ENCODE measurements around the gene PAQR7.
A peak's percentile ranks its signal among the peaks of the same experiment; 100 is the strongest.

PAQR7 gene

DNA sequence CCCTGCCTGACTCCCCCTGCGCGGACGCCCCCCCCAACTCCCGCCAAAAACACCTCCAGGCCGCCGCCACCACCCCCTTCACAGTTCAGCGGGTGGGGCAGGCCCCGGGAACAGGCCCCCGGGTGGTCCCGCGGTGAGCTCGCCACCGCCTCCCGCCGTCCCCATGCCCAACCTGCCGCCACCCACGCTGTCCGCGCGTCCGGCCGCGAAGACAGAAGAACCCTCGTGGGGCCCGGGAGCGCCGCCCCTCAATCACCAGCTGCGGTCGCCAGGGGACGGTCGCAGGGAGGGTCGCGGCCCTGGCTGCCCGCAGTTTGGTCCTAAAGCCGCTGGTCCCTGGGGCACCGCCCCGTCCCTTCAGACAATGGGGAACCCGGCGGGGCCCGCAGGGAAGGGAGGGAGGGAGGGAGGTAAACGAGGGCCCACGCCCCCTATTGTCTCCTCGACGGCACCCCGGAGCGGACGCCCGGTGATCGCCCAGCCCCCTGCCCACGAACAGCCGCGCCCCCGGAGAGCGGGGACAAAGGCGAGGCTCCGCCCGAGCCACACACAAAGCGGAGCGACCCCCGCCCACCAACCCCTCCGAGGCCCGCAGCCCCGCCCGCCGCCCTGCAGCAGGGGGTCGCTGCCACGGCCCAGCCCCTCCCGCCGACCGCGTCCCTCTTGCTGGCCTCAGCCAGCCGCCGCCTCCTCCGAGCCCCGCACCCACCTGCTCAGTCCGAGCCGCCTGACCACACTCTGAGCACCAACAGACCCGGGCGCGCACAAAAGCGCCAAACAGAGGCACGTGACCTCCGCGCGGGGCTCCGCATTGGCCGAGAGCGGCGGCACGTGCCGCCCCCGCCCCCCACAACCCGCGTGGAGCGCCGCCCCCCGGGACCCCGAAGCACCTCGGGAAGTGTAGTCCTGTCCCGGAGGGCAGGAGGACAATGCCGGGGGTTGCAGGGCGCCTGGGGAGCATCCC lies 30.5 kb upstream of the PAQR7 start, which contains the start of gene STMN1:
TSS of gene STMN1 (minus strand) at position 740 of the 964 bp plus-strand sequence. CDS start 1,743 bp downstream, outside the sequence.
- peaks cover 46% of the 10 kb centered on the region for H3K4me1 Mint-ChIP-seq
- no peaks in the 10 kb centered on the region for H3K27me3 Mint-ChIP-seq (ENCODE audit: low read depth)
- peak within 1 kb of the TSS; percentile 96 to 100 (median 98) for H3K4me3 Mint-ChIP-seq
- peaks cover 34% of the 10 kb centered on the region for H3K36me3 Mint-ChIP-seq (ENCODE audit: low read depth)
- H3K27ac Mint-ChIP-seq: peak within 1 kb of the TSS; percentile 97 to 99 (median 98)
- TF ChIP-seq, protein P1, sequence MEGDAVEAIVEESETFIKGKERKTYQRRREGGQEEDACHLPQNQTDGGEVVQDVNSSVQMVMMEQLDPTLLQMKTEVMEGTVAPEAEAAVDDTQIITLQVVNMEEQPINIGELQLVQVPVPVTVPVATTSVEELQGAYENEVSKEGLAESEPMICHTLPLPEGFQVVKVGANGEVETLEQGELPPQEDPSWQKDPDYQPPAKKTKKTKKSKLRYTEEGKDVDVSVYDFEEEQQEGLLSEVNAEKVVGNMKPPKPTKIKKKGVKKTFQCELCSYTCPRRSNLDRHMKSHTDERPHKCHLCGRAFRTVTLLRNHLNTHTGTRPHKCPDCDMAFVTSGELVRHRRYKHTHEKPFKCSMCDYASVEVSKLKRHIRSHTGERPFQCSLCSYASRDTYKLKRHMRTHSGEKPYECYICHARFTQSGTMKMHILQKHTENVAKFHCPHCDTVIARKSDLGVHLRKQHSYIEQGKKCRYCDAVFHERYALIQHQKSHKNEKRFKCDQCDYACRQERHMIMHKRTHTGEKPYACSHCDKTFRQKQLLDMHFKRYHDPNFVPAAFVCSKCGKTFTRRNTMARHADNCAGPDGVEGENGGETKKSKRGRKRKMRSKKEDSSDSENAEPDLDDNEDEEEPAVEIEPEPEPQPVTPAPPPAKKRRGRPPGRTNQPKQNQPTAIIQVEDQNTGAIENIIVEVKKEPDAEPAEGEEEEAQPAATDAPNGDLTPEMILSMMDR (IDR thresholded peaks at IDR 0.05; ENCODE audit: unreplicated experiment in 3 of 3): peak in 2 of 3 experiments; percentile 7 to 24
- no peaks in the 10 kb centered on the region for H3K9me3 Mint-ChIP-seq

DNA sequence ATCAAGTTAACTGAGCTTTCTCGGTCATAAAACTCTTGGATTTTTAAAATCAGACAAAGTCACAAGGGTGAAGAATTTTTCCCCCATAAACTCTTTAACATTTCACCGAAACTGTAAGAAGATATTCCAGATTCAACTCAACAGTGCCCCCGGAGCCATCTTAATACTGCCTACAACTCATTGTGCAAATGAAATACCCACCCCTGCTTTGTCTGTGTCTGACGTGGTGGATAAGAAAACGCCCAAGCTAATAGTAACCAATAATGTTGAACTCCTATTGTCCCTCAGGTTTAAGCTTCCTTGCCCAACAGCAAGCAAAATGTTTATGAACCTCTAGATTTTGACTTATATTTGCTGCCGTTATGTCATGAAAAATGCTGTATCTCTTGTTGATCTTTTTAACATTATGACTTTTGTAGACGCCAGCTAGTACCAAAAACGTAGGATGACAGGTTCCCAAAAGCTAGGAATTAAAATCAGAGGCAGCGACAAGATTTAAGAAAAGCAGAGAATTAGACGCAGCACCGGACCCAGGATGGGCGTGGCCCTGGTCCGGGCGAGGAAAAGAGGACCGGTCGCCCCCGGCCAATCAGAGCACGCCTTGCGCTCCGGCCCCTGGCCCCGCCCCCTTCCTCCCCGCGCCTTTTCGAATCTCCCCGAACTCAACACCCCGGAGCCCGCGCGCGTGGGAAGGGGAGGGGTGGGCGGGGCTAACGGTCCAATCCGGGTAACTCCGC lies 29.6 kb upstream of the PAQR7 start:
- Mint-ChIP-seq H3K27ac (peak overlapping the region; percentile 97 to 99 (median 98)), H3K27me3 (ENCODE audit: low read depth) (no peaks in the 10 kb centered on the region), H3K4me3 (peak overlapping the region; percentile 96 to 100 (median 98)), H3K9me3 (no peaks in the 10 kb centered on the region), H3K36me3 (ENCODE audit: low read depth) (peaks cover 43% of the 10 kb centered on the region), H3K4me1 (peaks cover 50% of the 10 kb centered on the region)
- TF ChIP-seq, protein P1 (IDR thresholded peaks at IDR 0.05; ENCODE audit: unreplicated experiment in 3 of 3): no peak

DNA sequence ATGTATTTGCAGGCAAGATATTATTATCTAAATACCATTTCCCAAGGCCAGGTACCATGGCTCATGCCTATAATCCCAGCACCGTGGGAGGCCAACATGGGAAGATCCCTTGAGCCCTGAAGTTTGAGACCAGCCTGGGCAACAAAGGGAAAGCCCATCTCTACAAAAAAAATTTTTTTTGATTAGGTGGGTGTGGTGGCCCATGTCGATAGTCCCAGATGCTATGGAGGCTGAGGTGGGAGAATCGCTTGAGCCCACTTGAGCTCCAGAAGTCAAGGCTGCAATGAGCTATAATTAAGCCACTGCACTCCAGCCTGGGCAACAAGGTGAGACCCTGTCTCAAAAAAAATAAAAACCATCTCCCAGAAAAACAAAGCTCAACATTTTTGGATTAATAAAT lies 28.5 kb upstream of the PAQR7 start:
- H3K4me3 Mint-ChIP-seq: peak overlapping the region; percentile 96 to 100 (median 98)
- TF ChIP-seq, protein P1 (IDR thresholded peaks at IDR 0.05; ENCODE audit: unreplicated experiment in 3 of 3): no peak
- H3K36me3 Mint-ChIP-seq (ENCODE audit: low read depth): peaks cover 51% of the 10 kb centered on the region

DNA sequence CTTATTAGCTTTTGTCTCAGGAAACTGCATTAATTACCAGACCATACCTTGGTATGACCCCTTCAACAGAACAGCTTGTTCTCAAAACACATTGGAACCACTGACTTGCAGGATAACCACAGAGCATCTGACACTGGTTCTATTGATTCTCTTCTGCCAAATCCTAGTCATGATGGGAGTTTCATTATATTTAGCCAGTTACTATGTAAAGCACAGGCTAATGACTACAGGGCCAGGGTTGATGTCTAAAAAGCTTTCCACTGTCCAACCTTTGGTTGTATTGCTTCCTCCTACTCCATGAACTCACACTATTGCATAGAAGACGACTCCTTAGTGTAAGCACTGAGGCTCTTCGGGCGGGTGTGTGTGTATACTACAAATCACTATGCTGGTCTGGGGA lies 27.0 kb upstream of the PAQR7 start:
- H3K4me3 Mint-ChIP-seq: peak overlapping the region; percentile 63 to 76 (median 68)
- no peaks in the 10 kb centered on the region for H3K27me3 Mint-ChIP-seq (ENCODE audit: low read depth)
- peaks cover 65% of the 10 kb centered on the region for H3K36me3 Mint-ChIP-seq (ENCODE audit: low read depth)
- no peaks in the 10 kb centered on the region for H3K9me3 Mint-ChIP-seq
- peaks cover 53% of the 10 kb centered on the region for H3K4me1 Mint-ChIP-seq
- peak overlapping the region in 2 of 3 experiments; percentile 59 to 84 for H3K27ac Mint-ChIP-seq
- TF ChIP-seq, protein P1 (IDR thresholded peaks at IDR 0.05; ENCODE audit: unreplicated experiment in 3 of 3): no peak

More for the DNA sequence above, 28.5 kb upstream of the PAQR7 start:
- peaks cover 56% of the 10 kb centered on the region for H3K4me1 Mint-ChIP-seq
- H3K27ac Mint-ChIP-seq: peak overlapping the region; percentile 97 to 99 (median 98)
- no peaks in the 10 kb centered on the region for H3K27me3 Mint-ChIP-seq (ENCODE audit: low read depth)
- H3K9me3 Mint-ChIP-seq: no peaks in the 10 kb centered on the region

DNA sequence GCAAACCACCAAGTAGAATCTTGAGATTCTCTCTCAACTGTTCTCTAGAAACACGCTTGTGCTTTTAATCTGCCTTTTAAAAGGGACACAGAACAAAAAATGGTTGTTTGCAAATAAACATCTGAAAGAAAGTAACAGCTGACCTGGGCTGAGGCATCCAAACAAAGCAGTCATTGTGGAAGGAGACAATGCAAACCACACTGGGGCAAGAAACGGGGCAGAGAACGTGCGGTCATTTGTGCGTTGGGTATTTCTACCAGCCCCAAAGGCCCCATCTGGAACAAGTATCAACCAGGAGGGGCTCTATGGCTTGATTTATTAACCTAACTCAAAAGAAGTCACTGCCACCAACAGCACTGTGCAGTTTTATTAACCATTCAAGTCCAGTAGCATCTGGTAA lies 24.7 kb upstream of the PAQR7 start:
- Mint-ChIP-seq H3K27ac (peak overlapping the region; percentile 32 to 50 (median 40)), H3K27me3 (ENCODE audit: low read depth) (no peaks in the 10 kb centered on the region), H3K36me3 (ENCODE audit: low read depth) (peaks cover 72% of the 10 kb centered on the region), H3K4me3 (no peak overlapping the region), H3K9me3 (no peaks in the 10 kb centered on the region), H3K4me1 (peaks cover 62% of the 10 kb centered on the region)
- TF ChIP-seq, protein P1 (IDR thresholded peaks at IDR 0.05; ENCODE audit: unreplicated experiment in 3 of 3): no peak

Measured in nephron (organoid).